ENCODE measurements around the gene SLC15A2. TPM values are rescaled to one million over a fixed set of nuclear protein-coding genes. Genes with fewer than 3 reads are reported as not detected.

SLC15A2 gene
- polyA plus RNA-seq, 3 donors: 0.37 to 5.4 (median 0.62) TPM

- Histone ChIP-seq H3K9me3 (replicated peaks in 1 of 2; ENCODE audit: control insufficient read depth in 1 of 2, insufficient read depth in 1 of 2, low read length in 2 of 2) (peaks cover 3 to 8% of the 10 kb centered on the region in 2 donors), H2AFZ (ENCODE audit: insufficient read depth, low read depth, low read length, poor library complexity, severe bottlenecking) (peak overlapping the region; percentile 41), H3K36me3 (replicated peaks in 1 of 2; ENCODE audit: control insufficient read depth in 1 of 2, insufficient read depth in 2 of 2, low read length in 2 of 2) (no peaks in the 10 kb centered on the region), H3K4me3 (replicated peaks in 1 of 3; ENCODE audit: low read depth in 2 of 3, low read length in 3 of 3) (no peak overlapping the region), H3K9ac (ENCODE audit: insufficient read depth, low read length, poor library complexity, severe bottlenecking) (no peak overlapping the region), H3K27me3 (ENCODE audit: control insufficient read depth in 2 of 2, insufficient read depth in 2 of 2, low read length in 2 of 2) (no peaks in the 10 kb centered on the region), H3K4me1 (ENCODE audit: control insufficient read depth in 1 of 2, insufficient read depth in 2 of 2, low read length in 2 of 2) (peaks cover 14 to 15% of the 10 kb centered on the region in 2 donors), H4K20me1 (ENCODE audit: insufficient read depth, low read length) (no peaks in the 10 kb centered on the region), H3K79me2 (ENCODE audit: insufficient read depth, low read length) (no peaks in the 10 kb centered on the region), H3K4me2 (replicated peaks; ENCODE audit: extremely low read depth, low read length, poor library complexity, severe bottlenecking) (no peak overlapping the region), H3K27ac (ENCODE audit: low read depth in 1 of 2, low read length in 2 of 2) (peak overlapping the region in 1 of 2 donors; percentile 18)
- Mint-ChIP-seq H3K9me3 (peaks cover 11 to 20% (median 15%) of the 10 kb centered on the region in 7 donors), H3K27ac (peak overlapping the region in 4 of 7 donors; percentile 27 to 80 (median 46)), H3K36me3 (peaks cover 8 to 14% of the 10 kb centered on the region in 2 donors), H3K27me3 (ENCODE audit: low read depth in 3 of 3) (no peaks in the 10 kb centered on the region), H3K4me3 (no peak overlapping the region), H3K4me1 (peaks cover 28% of the 10 kb centered on the region)
- intact Hi-C loops (cut with micrococcal nuclease): loop anchor here in 1 of 2 donors (5.0 kb wide), 1 partner anchor 672 kb away; no protein-coding TSS in a partner anchor
- no peak for TF ChIP-seq CTCF (IDR thresholded peaks at IDR 0.05)
- 83% methylated on average over 3 of the region's 5 CpGs for whole genome bisulfite sequencing (ENCODE audit: insufficient coverage)
- DNase-seq: no peak
These were observed 86.2 kb downstream of the SLC15A2 start for GRCh38 chr3:121980450-121980796.

- H3K4me2 ChIP-seq (replicated peaks; ENCODE audit: extremely low read depth, low read length, poor library complexity, severe bottlenecking): no peak overlapping the region
- TF ChIP-seq CTCF (IDR thresholded peaks at IDR 0.05): no peak
- no peak overlapping the region for H3K27ac ChIP-seq (ENCODE audit: low read depth in 1 of 2, low read length in 2 of 2)
- H3K9ac ChIP-seq (ENCODE audit: insufficient read depth, low read length, poor library complexity, severe bottlenecking): no peak overlapping the region
- Mint-ChIP-seq H3K27ac (no peak overlapping the region), H3K9me3 (peaks cover 11 to 20% (median 13%) of the 10 kb centered on the region in 7 donors), H3K4me1 (peaks cover 28% of the 10 kb centered on the region), H3K27me3 (ENCODE audit: low read depth in 3 of 3) (no peaks in the 10 kb centered on the region), H3K36me3 (peaks cover 8 to 14% of the 10 kb centered on the region in 2 donors), H3K4me3 (no peak overlapping the region)
- no peaks in the 10 kb centered on the region for H4K20me1 ChIP-seq (ENCODE audit: insufficient read depth, low read length)
- H3K9me3 ChIP-seq (replicated peaks in 1 of 2; ENCODE audit: control insufficient read depth in 1 of 2, insufficient read depth in 1 of 2, low read length in 2 of 2): peaks cover 3 to 8% of the 10 kb centered on the region in 2 donors
- intact Hi-C loops (cut with micrococcal nuclease): loop anchor here in 1 of 2 donors (5.0 kb wide), 1 partner anchor 671 kb away; no protein-coding TSS in a partner anchor
- H2AFZ ChIP-seq (ENCODE audit: insufficient read depth, low read depth, low read length, poor library complexity, severe bottlenecking): no peak overlapping the region
- H3K79me2 ChIP-seq (ENCODE audit: insufficient read depth, low read length): no peaks in the 10 kb centered on the region
- no peak for DNase-seq
- H3K4me3 ChIP-seq (replicated peaks in 1 of 3; ENCODE audit: low read depth in 2 of 3, low read length in 3 of 3): no peak overlapping the region
- H3K36me3 ChIP-seq (replicated peaks in 1 of 2; ENCODE audit: control insufficient read depth in 1 of 2, insufficient read depth in 2 of 2, low read length in 2 of 2): no peaks in the 10 kb centered on the region
- WGBS (ENCODE audit: insufficient coverage): no CpG with 5 or more reads among the region's 2 CpGs
- H3K4me1 ChIP-seq (ENCODE audit: control insufficient read depth in 1 of 2, insufficient read depth in 2 of 2, low read length in 2 of 2): peaks cover 14 to 15% of the 10 kb centered on the region in 2 donors
- no peaks in the 10 kb centered on the region for H3K27me3 ChIP-seq (ENCODE audit: control insufficient read depth in 2 of 2, insufficient read depth in 2 of 2, low read length in 2 of 2)
These were observed 87.3 kb downstream of the SLC15A2 start for GRCh38 chr3:121981473-121981872.
